ENCODE data around the gene THRAP3. TPM values are rescaled to one million over a fixed set of nuclear protein-coding genes. Genes with fewer than 3 reads are reported as not detected.
"Not testable (repeated sequence)": the region's sequence is repeated elsewhere in the genome, so short reads cannot be mapped to it uniquely, and the experiment has no call there.

THRAP3 gene, protein sequence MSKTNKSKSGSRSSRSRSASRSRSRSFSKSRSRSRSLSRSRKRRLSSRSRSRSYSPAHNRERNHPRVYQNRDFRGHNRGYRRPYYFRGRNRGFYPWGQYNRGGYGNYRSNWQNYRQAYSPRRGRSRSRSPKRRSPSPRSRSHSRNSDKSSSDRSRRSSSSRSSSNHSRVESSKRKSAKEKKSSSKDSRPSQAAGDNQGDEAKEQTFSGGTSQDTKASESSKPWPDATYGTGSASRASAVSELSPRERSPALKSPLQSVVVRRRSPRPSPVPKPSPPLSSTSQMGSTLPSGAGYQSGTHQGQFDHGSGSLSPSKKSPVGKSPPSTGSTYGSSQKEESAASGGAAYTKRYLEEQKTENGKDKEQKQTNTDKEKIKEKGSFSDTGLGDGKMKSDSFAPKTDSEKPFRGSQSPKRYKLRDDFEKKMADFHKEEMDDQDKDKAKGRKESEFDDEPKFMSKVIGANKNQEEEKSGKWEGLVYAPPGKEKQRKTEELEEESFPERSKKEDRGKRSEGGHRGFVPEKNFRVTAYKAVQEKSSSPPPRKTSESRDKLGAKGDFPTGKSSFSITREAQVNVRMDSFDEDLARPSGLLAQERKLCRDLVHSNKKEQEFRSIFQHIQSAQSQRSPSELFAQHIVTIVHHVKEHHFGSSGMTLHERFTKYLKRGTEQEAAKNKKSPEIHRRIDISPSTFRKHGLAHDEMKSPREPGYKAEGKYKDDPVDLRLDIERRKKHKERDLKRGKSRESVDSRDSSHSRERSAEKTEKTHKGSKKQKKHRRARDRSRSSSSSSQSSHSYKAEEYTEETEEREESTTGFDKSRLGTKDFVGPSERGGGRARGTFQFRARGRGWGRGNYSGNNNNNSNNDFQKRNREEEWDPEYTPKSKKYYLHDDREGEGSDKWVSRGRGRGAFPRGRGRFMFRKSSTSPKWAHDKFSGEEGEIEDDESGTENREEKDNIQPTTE
- 86.0 TPM for polyA plus RNA-seq (2012; ENCODE audit: insufficient read depth, insufficient read length)

DNA sequence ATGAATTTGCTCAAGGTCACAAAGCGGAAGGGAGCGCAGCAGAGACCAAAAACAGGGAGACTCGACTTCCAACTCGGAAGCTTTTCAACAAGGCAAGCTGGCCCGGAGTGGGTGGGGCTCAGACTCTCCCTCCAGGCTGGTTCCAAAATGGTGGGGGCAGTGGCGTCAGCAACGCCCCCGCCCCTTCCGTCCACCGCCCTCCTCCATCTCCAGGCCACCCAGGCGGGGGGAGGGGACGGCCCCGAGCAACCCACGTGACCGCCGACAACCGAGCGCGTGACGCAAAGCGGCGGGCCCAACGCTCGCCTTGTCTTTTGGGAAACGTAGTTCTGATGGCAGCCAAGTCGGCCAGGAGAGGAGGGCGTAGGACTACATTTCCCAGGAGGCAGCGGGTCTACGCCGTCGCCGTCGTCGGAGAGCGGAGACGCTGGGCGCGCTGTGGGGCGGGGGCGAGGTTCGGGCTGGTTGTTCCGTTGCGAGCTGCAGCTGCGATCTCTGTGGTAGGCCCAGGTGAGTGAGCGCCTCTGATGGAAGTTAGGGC lies at the start of gene THRAP3:
Gene THRAP3, plus strand, starts transcription at position 448 of the 541 bp plus-strand sequence. CDS start 58,121 bp downstream, outside the sequence.
- DNase-seq (ENCODE audit: low read depth, low spot score), result peak; percentile 99
- peak within 1 kb of the TSS; percentile 91 for H3K4me3 ChIP-seq (ENCODE audit: low read length)

- H3K4me3 ChIP-seq (ENCODE audit: low read length), result no peak overlapping the region
- no peak for DNase-seq (ENCODE audit: low read depth, low spot score)
Observed at GRCh38 chr1:36174713-36175112, 49.5 kb upstream of the THRAP3 start.

- no peak for DNase-seq (ENCODE audit: low read depth, low spot score)
- H3K4me3 ChIP-seq (ENCODE audit: low read length), result no peak overlapping the region
Observed at GRCh38 chr1:36175137-36176095, 48.8 kb upstream of the THRAP3 start.

- DNase-seq (ENCODE audit: low read depth, low spot score), result no peak
- H3K4me3 ChIP-seq (ENCODE audit: low read length), result no peak overlapping the region
Observed at GRCh38 chr1:36176106-36176949, 47.9 kb upstream of the THRAP3 start.

- DNase-seq (ENCODE audit: low read depth, low spot score), result no peak
- no peak overlapping the region for H3K4me3 ChIP-seq (ENCODE audit: low read length)
Observed at GRCh38 chr1:36177589-36178431, 46.4 kb upstream of the THRAP3 start.

DNA sequence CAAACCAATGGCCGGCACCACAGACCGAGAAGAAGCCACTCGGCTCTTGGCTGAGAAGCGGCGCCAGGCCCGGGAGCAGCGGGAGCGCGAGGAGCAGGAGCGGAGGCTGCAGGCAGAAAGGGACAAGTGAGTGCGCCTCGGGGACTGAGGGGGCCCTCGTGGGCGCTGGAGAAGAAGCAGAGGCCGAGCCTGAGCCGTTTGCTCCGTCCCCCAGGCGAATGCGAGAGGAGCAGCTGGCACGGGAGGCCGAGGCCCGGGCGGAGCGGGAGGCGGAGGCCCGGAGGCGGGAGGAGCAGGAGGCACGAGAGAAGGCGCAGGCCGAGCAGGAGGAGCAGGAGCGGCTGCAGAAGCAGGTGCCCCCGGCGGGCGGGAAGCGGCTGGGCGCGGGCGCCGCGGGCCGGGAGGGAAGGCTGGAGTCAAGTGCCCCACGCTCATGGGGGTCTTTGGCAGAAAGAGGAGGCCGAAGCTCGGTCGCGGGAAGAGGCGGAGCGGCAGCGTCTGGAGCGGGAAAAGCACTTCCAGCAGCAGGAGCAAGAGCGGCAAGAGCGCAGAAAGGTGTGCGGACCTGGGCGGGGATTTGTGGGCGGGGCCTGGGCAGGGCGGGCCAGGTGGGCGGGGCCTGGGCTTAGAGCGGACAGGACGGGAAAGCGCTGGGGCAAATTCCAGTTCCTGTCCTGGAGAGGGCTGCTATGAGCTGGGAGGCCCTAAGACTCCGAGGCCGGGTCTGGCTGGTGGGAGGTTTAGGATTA lies 45.6 kb upstream of the THRAP3 start:
- no peak overlapping the region for H3K4me3 ChIP-seq (ENCODE audit: low read length)
- no peak for DNase-seq (ENCODE audit: low read depth, low spot score)

DNA sequence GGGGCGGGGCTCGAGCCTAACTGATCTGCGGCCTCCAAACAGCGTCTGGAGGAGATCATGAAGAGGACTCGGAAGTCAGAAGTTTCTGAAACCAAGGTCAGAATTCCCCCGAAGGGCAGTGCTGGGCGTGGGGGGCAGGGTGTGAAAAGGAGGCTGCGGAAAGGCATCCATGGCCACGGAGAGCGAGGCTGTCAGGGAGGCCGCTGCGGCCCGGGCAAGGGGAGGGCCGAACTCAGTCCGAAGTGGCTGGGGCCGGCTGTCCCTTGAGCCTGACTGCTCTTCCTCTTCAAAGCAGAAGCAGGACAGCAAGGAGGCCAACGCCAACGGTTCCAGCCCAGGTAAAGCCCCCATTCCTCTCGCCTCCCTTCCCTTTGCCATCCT lies 45.0 kb upstream of the THRAP3 start:
- no peak for DNase-seq (ENCODE audit: low read depth, low spot score)
- no peak overlapping the region for H3K4me3 ChIP-seq (ENCODE audit: low read length)

- H3K4me3 ChIP-seq (ENCODE audit: low read length), result no peak overlapping the region
- no peak for DNase-seq (ENCODE audit: low read depth, low spot score)
Observed at GRCh38 chr1:36182734-36183133, 41.5 kb upstream of the THRAP3 start.

- no peak for DNase-seq (ENCODE audit: low read depth, low spot score)
- H3K4me3 ChIP-seq (ENCODE audit: low read length), result no peak overlapping the region
Observed at GRCh38 chr1:36183309-36183856, 40.9 kb upstream of the THRAP3 start.

- peak; percentile 63 for DNase-seq (ENCODE audit: low read depth, low spot score)
- H3K4me3 ChIP-seq (ENCODE audit: low read length), result no peak overlapping the region
Observed at GRCh38 chr1:36187800-36188593, 36.2 kb upstream of the THRAP3 start.

- DNase-seq (ENCODE audit: low read depth, low spot score); H3K4me3 ChIP-seq (ENCODE audit: low read length): not testable (repeated sequence)
Observed at GRCh38 chr1:36196805-36197204, 27.4 kb upstream of the THRAP3 start.

GRCh38 chr1:36198641-36199040 lies 25.6 kb upstream of the THRAP3 start:
- H3K4me3 ChIP-seq (ENCODE audit: low read length), result no peak overlapping the region
- DNase-seq (ENCODE audit: low read depth, low spot score), result no peak

DNA sequence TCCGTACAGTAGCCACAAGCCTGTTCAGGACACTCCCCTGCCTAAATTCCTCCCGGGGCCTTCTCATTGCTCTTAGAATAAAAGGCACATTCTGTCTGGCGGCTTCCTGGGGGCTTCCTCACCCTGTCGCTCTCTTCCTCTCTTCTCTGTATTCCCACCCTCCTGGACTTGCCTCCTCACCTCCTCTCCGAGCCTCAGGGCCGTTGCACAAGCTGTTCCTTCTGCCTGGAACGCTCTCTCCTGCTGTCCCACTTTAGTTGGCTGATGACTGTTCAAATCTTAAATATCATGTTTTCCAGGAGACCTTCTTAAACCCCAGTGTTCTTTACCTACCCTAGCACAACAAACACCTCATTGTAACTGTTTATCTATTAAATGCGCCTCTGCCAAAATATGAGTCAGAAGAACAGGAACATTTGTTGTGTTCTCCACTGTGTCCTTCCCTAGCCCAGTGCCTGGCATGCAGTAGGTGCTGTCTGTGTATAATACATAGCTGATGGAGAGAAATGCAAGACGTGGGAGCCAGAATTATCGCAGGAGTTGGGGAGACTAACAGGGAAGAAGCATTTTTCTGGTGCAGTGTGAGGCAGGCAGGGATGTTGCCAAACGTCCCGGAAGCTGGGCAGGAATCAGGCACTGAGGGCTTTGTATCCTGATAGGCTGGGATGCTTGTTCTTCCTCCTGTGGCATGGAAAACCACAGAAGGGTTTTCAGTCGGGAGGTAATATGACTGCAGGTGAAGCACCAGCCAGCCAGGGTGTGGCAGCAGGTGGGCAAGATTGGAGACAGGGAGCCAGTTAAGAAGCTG lies 24.1 kb upstream of the THRAP3 start:
- H3K4me3 ChIP-seq (ENCODE audit: low read length), result no peak overlapping the region
- DNase-seq (ENCODE audit: low read depth, low spot score), result no peak

DNA sequence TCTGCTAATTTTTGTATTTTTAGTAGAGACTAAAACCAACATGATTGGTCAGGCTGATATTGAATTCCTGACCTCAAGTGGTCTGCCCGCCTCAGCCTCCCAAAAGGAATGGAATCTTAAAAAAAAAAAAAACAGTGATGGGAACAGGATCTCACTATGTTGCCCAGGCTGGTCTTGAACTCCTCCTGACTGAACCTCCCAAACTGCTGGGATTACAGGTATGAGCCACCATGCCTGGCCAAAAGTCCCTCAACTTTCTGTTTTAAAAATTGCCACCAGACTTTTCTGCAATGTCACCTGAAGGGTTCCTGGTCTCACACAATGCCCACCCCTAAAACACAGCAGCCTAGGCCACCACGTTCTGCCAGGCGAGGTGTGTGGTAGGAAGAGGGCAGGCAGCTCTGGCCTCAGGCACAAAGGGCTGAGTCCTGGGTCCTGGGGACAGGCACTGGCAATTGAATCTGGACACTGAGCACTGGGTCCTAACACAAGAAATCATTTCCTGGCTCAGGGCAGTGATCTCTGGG lies 21.2 kb upstream of the THRAP3 start:
- DNase-seq (ENCODE audit: low read depth, low spot score), result no peak
- H3K4me3 ChIP-seq (ENCODE audit: low read length), result no peak overlapping the region
